ENCODE results near the gene PRSS56. TPM values are rescaled to one million over a fixed set of nuclear protein-coding genes. Genes with fewer than 3 reads are reported as not detected.

The PRSS56 gene
- total RNA-seq, 1 donor from 2014 or later = not detected

DNA sequence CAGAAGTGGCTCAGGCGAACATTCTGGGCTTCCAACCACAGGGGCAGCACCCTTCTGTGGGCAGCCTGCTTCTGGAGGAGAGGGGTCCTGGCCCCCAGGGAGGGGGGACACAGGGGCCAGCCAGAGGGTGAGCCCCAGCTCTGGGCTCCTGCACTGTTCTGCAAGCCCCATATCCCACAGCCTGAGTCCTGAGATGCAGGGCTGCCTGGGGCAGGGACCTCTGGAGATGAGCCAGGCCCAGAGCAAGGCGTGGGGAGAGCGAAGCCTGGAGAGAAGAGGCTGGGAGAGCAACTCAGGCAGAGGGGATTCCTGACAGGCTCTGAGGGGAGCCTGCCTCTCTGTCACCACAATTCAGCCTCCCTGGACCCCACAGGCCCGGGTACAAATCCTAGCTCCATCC, 13.5 kb upstream of the PRSS56 start:
- H3K4me1 ChIP-seq = peaks cover 23% of the 10 kb centered on the region
- DNase-seq = no peak
- intact Hi-C loops (cut with micrococcal nuclease) = no loop called here
- H3K27me3 ChIP-seq (ENCODE audit: low read depth) = peaks cover 64% of the 10 kb centered on the region
- no peak overlapping the region for H3K27ac ChIP-seq (replicated peaks)
- TF ChIP-seq, protein P1, sequence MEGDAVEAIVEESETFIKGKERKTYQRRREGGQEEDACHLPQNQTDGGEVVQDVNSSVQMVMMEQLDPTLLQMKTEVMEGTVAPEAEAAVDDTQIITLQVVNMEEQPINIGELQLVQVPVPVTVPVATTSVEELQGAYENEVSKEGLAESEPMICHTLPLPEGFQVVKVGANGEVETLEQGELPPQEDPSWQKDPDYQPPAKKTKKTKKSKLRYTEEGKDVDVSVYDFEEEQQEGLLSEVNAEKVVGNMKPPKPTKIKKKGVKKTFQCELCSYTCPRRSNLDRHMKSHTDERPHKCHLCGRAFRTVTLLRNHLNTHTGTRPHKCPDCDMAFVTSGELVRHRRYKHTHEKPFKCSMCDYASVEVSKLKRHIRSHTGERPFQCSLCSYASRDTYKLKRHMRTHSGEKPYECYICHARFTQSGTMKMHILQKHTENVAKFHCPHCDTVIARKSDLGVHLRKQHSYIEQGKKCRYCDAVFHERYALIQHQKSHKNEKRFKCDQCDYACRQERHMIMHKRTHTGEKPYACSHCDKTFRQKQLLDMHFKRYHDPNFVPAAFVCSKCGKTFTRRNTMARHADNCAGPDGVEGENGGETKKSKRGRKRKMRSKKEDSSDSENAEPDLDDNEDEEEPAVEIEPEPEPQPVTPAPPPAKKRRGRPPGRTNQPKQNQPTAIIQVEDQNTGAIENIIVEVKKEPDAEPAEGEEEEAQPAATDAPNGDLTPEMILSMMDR (IDR thresholded peaks at IDR 0.05; ENCODE audit: borderline replicate concordance) = no peak
- no peaks in the 10 kb centered on the region for H3K36me3 ChIP-seq
- H3K4me3 ChIP-seq = no peak overlapping the region
- H3K9me3 ChIP-seq (replicated peaks) = no peaks in the 10 kb centered on the region

GRCh38 chr2:232508251-232508650, 11.9 kb upstream of the PRSS56 start:
- intact Hi-C loops (cut with micrococcal nuclease) = no loop called here

DNA sequence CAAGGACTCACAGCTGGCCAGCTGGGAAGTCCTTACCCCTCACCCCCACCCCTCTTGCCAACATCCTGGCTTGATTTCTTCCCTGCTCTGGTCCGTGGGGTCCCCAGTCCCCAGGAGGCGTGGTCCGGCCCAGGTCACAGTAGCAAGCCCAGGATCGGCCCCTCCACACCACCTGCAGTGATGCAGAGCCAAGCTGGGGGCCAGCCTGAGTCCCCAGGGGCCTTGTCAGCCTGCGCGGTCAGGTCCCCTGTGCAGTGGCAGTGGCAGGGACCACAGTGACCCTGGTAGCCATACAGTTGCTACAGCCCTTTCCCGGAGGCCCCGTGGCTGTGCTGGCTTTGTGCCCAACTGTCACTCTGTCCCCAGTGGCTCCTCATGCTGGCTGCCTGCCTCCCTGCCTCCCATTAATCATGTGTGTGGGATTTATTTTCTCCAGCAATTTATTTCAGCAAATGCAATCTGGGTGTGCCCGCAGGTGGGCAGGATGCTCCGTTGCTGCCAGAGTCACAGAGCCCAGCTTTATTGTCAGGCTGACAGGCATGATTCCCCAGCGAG, 8.8 kb upstream of the PRSS56 start:
- no peaks in the 10 kb centered on the region for H3K36me3 ChIP-seq
- no peak overlapping the region for H3K27ac ChIP-seq (replicated peaks)
- peaks cover 5% of the 10 kb centered on the region for H3K4me1 ChIP-seq
- peaks cover 38% of the 10 kb centered on the region for H3K27me3 ChIP-seq (ENCODE audit: low read depth)
- intact Hi-C loops (cut with micrococcal nuclease) = no loop called here
- peak; percentile 45 for DNase-seq
- no peak overlapping the region for H3K4me3 ChIP-seq
- TF ChIP-seq, protein P1 (IDR thresholded peaks at IDR 0.05; ENCODE audit: borderline replicate concordance) = no peak
- H3K9me3 ChIP-seq (replicated peaks) = no peaks in the 10 kb centered on the region

More at GRCh38 chr2:232508251-232508650, 11.9 kb upstream of the PRSS56 start:
- Histone ChIP-seq H3K36me3 (no peaks in the 10 kb centered on the region), H3K9me3 (replicated peaks) (no peaks in the 10 kb centered on the region), H3K27me3 (ENCODE audit: low read depth) (peaks cover 64% of the 10 kb centered on the region), H3K27ac (replicated peaks) (no peak overlapping the region), H3K4me1 (peaks cover 11% of the 10 kb centered on the region), H3K4me3 (no peak overlapping the region)
- TF ChIP-seq, protein P1 (IDR thresholded peaks at IDR 0.05; ENCODE audit: borderline replicate concordance) = no peak
- no peak for DNase-seq

- Histone ChIP-seq H3K27ac (replicated peaks) (no peak overlapping the region), H3K36me3 (no peaks in the 10 kb centered on the region), H3K4me3 (no peak overlapping the region), H3K27me3 (ENCODE audit: low read depth) (peaks cover 40% of the 10 kb centered on the region), H3K4me1 (peaks cover 5% of the 10 kb centered on the region), H3K9me3 (replicated peaks) (no peaks in the 10 kb centered on the region)
- no peak for DNase-seq
- TF ChIP-seq, protein P1 (IDR thresholded peaks at IDR 0.05; ENCODE audit: borderline replicate concordance) = no peak
- intact Hi-C loops (cut with micrococcal nuclease) = no loop called here
Measured at GRCh38 chr2:232512602-232513001, 7.6 kb upstream of the PRSS56 start.

DNA sequence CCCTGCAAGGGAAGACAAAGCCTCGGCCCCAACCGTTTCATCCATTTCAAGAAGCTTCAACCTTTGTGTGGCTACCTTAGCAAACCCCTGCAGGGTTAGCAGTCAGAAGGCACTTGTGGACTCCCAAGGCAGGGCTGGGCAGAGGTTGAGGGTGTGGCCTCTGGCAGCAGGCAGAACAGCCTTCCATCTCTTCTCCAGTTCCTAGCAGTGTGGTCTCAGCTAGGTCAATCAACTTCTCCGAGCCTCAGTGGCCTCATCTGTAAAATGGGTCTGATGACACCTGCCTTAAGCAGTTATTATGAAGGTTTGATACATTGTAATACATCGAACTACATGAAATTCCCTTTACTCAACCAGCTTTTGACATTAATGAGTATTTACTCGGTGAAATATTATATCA, 6.8 kb upstream of the PRSS56 start:
- H3K4me3 ChIP-seq = no peak overlapping the region
- no peaks in the 10 kb centered on the region for H3K9me3 ChIP-seq (replicated peaks)
- H3K27me3 ChIP-seq (ENCODE audit: low read depth) = peaks cover 41% of the 10 kb centered on the region
- intact Hi-C loops (cut with micrococcal nuclease) = no loop called here
- DNase-seq = no peak
- H3K27ac ChIP-seq (replicated peaks) = no peak overlapping the region
- H3K36me3 ChIP-seq = no peaks in the 10 kb centered on the region
- TF ChIP-seq, protein P1 (IDR thresholded peaks at IDR 0.05; ENCODE audit: borderline replicate concordance) = no peak
- peaks cover 5% of the 10 kb centered on the region for H3K4me1 ChIP-seq
